ENCODE data around the gene RO60.
"Not testable (repeated sequence)": the region's sequence is repeated elsewhere in the genome, so short reads cannot be mapped to it uniquely, and the experiment has no call there.

The RO60 gene

GRCh38 chr1:193059282-193060114 lies at the start of gene RO60, which contains the start of gene UCHL5:
Gene RO60 (plus strand): TSS chr1:193059612. CDS start chr1:193069055, 9,443 bp downstream.
Gene UCHL5 (minus strand): TSS chr1:193059360. CDS start chr1:193059260, 100 bp downstream.
- DNase-seq, result peak; percentile 99

- no peak for DNase-seq
These were observed 48.0 kb upstream of the RO60 start for GRCh38 chr1:193011406-193011805.

DNA sequence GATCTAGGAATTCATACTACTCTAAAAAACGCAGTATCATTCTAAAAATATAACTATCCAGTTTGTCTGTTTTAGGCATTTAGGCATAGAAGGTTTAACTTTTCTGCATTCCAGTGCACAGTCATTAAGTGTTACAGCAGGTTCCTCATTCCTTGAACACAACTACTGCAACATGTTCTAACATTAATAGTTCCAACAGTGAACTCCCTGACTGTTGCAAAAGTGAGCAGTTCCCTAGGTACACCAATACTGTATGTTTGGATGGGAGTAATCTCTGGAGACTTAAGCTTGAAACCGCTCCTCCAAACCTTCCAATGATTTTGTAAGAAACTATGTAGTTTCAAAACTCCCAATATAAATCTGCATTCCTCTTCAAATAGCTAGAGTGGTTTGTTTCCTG lies 46.4 kb upstream of the RO60 start:
- no peak for DNase-seq

- DNase-seq, result no peak
These were observed 45.7 kb upstream of the RO60 start for GRCh38 chr1:193013707-193014106.

- no peak for DNase-seq
These were observed 45.0 kb upstream of the RO60 start for GRCh38 chr1:193014400-193014799.

DNA sequence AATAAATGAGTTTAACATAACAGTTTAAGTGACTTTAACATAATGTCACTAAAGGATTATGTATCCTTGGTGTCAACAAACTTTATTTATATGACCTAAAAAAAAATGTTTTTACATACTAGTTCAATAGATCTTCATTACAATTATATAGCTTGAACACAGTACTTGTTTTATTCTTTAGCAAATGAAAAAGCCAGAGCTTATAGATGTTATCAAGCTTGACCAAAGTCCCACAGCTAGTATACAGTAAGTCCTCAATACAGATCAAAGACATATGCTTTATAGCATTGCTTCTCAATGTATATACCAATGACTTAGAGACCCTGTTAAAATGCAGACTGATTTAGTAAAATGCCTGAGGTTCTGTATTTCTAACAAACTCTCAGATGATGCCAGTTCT lies 42.6 kb upstream of the RO60 start:
- DNase-seq, result no peak

DNA sequence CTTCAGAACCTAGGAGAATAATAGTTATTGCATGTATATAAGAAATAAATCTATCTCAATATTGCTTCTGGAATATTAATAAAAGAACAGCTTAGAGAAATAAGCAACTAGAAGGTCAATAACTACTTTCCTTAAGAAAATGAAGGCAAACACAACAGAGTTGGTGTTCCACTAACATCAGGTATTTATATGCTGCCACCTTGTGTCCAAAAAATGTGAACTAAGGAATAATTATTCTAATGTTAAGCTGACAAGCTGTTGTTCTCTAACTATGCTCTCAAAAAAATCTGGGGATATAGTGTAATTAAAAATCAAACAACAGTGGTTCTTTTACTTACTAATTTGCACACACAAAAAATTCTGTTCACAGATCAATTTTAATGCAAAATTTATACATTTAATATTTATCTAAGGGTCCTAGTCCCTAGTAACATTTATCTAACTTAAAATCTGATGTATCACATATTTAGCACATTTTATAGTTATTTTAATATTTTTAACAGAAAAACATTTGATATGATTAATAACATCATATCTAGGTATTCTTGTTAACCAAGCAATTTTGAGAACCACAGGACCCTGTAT lies 39.9 kb upstream of the RO60 start:
- DNase-seq, result peak; percentile 63

GRCh38 chr1:193025218-193025617 lies 34.2 kb upstream of the RO60 start:
- no peak for DNase-seq

GRCh38 chr1:193030280-193030679 lies 29.1 kb upstream of the RO60 start:
- no peak for DNase-seq

DNA sequence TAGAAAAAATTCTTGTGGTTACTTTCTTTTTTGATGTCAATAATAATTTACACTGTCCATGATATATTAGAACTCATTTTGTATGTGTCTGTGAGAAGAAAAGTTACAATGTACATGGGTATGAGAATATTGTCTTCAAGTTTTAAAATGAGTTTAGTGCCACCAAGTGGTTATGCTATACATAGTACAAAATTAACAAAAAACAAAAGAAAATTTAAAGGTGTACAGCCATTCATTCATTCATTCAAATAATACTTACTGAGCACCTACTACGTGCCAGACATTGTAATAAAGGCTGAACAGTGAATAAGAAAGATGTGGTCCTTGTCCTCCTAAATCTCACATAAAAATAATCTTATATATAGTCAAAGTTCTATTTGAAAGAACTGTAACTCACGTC lies 28.0 kb upstream of the RO60 start:
- DNase-seq, result no peak

- not testable (repeated sequence) for DNase-seq
These were observed 26.6 kb upstream of the RO60 start for GRCh38 chr1:193032643-193033427.

DNA sequence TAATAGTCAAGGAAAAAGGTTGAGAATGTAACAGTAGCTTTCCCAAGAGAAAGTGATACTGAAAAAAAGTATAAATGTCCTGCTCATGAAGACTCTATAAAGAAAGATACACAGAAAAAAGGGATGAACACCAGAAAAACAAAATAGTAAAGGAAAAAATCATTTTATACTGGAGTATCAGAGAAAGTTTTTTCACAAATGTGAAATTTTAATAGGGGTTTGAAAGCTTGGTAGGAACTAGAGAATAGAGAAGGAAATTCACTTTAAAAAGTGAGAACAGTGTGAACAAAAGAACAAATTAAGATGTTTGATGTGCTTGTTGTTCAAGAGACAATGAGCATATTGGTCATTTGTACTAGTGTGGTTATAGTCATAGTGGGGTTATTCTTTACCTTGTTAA lies 25.8 kb upstream of the RO60 start:
- DNase-seq, result no peak

DNA sequence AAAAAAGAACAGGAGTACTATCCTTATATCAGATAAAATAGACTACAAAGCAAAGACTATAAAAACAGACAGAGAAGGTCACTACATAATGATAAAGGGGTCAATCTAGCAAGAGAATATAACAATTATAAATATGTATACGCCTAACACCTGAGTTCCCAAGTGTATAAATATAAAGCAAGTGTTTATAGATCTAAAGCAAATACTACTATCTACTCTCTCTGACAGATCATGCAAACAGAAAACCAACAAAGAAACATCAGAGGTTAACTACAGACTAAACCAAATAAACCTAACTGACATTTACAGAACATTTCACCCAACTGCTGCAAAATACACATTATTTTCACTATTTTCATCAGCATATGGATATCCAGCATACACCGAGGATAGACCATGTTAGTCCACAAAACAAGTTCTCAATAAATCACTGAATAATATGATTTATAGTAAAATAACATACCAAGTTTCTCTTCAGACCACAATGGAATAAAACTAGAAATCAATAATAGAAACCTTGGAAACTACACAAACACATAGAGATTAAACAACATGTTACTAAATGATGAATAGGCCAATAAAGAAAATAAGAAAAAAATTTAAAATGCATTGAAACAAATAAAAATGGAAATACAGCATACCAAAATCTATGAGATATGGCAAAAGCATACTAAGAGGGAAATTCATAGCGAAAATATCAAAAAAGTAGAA lies 22.9 kb upstream of the RO60 start:
- DNase-seq, result no peak

DNA sequence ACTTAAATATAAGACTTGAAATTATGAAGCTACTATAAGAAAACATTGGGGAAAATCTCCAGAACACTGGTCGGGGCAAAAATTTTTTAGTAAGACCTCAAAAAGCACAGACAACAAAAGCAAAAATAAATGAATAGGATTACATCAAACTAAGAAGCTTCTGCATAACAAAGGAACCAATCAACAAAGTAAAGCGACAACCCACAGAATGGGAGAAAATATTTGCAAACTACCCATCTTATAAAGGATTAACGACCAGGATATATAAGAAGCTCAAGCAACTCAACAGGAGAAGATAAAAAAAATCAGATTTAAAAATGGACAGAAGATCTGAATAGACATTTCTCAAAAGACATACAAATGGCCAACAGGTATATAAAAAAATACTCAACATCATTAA lies 19.4 kb upstream of the RO60 start:
- DNase-seq, result no peak

DNA sequence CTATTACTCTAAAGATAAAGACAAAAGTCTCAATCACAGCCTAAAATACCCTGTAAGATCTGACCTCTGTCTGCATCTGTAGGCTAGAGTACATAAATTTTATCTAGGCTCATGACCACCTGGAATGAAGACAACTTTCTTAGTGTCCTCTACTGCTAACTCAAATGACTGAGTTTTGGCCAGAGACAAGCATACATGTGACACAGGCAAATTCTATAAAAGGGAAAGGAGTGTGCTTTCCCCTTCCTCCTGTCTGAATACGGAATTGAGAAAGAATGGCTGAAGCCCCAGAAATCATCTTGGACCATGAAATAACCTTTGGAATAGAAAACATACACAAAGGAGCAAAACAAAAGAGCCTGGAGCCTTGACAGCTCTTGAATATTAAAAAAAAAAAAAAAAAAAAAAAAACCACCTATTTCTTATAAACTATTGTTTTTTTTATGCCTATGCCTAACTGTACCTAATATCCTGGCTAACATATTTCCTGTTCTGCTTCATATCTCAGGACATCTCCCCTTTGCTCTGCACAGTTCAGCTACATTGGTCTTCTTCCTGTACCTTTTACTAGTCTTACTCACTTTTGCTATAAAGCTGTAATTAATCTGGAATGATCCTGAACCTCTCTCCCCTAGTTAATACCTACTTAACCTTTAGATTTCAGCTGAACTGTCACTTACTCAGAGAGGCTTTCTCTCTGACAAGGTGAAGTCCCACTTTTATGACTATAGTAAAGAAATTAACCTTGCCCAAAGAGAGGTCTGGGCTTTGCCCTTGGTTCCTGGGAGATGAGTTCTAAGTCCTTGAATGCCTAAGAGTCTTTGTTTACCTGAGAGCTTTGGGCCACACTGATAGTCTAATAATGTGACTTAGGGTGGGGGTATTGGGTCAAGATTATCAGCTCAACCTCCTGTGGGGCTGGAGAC lies 16.4 kb upstream of the RO60 start:
- DNase-seq, result no peak

DNA sequence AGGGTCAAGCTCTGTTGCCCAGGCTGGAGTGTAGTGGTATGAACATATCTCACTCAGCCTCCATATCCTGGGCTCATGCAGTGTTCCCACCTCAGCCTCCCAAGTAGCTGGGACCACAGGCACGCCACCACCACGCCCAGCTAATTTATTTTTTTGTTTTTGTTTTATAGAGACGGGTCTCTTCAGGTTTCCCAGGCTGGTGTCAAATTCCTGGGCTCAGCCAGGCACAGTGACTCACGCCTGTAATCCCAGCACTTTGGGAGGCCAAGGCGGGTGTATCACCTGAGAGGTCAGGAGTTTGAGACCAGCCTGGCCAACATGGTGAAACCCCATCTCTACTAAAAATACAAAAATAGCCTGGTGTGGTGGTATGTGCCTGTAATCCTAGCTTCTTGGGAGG lies 10.5 kb upstream of the RO60 start:
- DNase-seq, result not testable (repeated sequence)

DNA sequence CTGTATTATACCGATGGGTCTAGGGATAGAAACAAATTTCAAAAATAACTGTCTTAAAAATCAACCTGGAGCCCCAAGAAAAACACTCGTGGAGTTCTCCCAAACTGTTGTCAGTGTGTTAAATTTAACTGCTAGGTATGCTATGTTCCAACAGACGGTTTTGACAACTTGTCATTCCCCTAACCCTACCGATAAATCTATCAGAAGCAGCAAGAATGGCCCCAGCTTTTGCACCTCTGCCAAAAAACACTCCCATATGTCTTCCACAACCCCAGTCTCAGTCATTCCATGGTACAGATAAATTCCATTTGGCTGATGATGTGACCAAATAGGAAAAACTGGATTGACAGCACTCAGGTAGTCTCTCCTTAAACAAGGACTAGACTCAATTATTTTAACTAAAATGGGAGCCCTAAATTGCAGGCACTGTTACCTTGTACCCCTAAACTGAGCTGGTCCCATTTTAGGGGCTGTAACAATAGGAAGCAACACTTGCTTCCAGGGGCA lies 5.2 kb upstream of the RO60 start:
- no peak for DNase-seq

GRCh38 chr1:193058529-193059281 lies 707 bp upstream of the RO60 start:
- DNase-seq, result peak; percentile 31

DNA sequence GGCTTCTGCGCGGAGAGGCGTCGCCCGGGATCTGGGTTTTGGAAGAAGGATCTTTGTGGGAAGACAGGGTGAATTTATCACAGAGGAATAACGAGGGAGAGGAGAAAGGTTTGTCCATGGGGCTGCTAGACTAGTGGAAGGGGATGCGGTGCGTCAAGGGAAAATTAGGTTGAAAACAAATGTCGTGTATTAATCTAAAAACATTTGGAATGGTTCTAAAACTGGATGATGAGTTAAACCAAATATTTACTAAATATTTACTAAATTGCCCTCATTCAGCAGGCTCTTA lies 647 bp downstream of the RO60 start:
- no peak for DNase-seq

- peak; percentile 41 for DNase-seq
These were observed 994 bp downstream of the RO60 start for GRCh38 chr1:193060406-193060805.

GRCh38 chr1:193060938-193061337 lies 1.5 kb downstream of the RO60 start:
- DNase-seq, result no peak

Measured in NCI-H1092 treated with DMSO at 0.1 percent for 48 hours (cell line).